Umbilical cord (tissue), 2 donors: ENCODE measurements around the gene REEP6. TPM values are rescaled to one million over a fixed set of nuclear protein-coding genes. Genes with fewer than 3 reads are reported as not detected.
"Not testable (repeated sequence)": the region's sequence is repeated elsewhere in the genome, so short reads cannot be mapped to it uniquely, and the experiment has no call there.

Experiments
- DNase-seq: peaks from one replicate; pipeline ENCODE4 v3.0.0-alpha.2; 2015; ENCODE audit warnings: low spot score
- total RNA-seq: library from RNA; depleted of rRNA; stranded (reverse); fragments of >200 nt; gene quantifications from one replicate; pipeline ENCODE4 v1.2.3, GENCODE V29; 2014; ENCODE audit warnings: low replicate concordance; ENCODE audit not compliant: insufficient read depth

Gene REEP6
- total RNA-seq, 1 donor from 2014 or later, result 1.4 TPM

DNA sequence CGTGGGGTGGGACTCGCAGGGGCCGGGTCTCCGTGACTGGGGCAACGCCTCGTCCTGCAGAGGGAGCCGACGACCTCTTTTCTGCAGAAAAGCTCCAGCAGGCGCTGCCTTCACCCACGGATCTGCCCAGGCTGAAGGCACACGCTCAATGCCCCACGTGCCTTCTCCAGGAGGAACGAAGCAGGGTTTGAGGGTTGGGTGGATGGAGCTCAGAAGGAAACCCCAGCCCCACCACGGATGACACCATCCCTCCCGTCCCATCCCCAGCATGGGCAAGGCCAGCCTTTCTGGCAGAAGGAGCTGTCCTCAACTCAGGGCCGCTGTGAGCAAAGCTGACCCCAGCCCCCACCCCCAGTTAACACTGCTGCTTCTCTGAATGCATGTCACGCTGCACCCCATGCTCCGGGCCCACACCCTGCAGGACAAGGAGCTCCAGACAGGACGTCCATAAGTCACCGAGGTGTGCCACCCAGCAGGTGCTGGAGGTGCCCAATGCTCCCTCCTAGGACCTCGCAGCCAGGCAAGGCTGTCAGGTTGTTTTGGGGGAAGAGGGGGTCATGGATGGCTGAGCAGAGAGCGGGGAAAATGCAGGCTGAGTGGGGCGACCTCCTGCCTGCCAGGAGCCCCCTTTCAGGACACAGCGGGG, 19.3 kb upstream of the REEP6 start:
- no peak for DNase-seq

DNA sequence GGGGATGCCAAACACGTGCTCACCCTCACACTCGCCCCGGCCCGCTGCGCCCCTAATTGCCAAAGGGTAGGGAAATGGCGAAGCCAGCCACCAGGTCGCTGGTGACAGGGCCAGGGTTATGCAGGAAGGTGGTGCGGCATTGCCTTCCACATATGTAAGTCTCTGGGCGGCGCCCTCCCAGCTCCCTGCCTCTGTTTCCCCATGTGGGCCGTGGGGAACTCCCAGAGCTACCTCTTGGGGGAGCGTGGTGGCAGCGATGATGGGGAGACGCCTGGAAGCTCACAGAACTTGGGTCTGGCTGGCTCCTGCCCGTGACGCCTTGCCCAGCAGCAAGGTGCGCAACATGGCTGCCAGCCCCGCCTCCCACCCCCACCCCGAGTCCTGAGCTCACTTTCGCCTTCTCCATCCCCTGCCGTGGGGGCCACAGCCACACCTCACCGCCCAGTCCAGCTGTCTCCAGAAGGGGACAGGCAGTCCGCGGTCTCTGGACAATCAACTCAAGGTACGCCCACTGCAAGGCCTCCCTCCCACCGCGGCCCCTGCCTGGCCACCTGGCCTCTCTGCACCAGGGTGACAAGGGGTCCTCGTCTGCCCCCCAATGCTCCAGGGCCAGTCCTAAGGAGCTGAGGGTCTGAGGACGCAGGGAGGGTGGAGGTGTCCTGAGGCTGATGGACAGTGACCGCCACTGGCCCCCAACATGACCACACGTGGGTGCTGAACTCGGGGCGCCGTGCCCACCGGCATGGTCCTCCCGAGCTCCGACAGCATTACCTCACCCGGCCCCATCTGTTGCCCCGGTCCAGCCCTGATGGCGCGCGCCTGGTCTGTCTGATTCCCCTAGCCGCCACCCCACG, 18.5 kb upstream of the REEP6 start:
- no peak for DNase-seq

DNA sequence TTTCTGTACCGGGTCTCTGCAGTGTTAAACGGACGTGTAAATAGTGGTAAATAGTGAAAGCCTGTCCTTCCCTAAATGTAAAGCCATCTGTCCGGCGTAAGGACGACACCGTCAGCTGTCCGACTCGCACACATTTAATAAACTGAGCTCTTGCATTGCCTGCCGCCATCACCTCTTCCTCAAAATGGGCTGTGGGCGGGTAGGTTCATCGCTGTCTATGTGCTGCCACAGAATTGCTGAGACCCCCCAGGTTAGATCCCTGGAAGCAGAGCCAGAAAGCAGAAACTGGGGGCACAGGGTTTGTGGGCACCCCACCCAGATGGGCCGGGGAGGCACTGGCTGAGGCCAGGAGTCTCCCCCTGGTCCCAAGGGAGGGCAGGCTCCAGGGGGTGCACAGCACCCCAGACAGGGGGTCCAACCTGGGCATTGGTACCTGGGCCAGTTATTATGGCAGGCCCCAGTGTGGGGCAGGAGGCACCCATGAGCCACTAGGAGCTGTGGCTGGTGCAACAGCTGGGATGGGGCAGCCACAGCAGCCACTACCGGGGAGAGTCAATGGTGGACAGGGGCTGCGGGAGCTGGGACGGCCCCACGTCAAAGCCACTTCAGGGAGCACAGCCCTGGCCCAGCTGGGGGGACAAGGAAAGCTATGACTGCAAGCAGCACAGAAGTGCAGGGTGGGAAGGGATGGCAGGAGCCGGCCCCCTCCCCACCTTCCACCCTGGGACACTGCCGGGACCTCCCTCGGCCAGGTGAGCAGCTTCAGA, 17.7 kb upstream of the REEP6 start:
- DNase-seq, result no peak

DNA sequence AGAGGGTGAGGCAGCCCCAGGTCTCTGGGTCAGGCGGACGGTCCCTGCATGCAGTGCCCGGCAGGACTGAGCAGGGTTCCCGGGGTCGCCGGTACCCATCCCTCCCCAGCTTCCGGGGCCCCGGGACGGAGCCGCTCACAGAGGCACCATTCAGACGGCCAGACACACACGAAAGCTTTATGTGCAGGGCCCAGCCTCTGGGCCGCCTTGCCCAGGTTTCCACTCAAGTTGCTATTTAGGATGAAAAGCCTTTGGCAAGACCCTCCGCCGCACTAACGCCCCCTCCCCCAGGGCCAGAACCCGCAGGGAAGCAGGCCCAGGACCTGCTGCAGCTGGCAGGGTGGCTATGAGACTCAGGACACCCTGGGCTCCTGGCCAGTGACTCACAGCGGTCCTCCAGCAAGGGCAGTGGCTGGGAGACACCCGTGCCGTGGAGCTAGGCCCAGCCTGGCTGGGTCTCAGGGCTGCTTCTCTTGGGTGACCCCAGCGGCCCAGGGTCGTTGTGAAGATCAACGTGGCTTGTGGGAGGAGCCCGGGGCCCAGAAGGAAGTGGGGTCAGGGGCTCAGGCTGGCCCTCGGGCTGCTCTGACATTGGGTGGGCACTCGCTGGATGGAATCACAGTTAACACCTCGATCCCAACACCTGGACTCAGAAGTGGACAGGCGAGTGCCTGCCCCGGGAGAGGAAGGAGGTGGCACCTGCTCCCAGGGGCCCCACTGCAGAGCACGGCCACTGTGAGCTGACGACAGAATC, 16.8 kb upstream of the REEP6 start:
- no peak for DNase-seq

DNA sequence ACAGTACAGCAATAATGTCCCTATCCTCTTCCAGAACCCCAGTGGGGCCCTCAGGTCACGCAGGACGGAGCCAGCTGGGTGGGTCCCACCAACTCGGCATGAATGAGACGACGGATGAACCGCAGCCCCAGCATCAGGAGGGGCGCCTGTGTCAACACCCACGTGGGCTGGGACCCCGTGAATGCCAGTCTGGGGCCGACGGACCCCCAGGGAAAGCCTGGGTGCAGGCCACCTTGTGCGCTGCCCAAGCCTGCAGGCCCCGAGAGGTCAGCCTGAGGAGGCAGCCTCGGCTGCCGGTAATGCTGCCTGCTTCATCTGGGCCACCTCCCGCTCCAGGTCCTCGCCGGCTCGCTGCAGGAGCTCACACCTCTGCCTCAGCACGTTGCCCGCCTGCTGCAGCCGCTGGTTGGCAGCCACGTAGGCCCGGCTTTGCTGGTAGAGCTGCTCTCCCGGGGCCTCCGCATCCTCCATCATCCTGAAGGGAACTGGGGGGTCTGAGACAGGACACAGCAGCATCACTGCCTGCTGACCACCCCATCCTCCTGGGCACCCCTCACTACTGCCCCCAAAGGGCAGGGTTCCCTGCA, 16.1 kb upstream of the REEP6 start:
- no peak for DNase-seq

DNA sequence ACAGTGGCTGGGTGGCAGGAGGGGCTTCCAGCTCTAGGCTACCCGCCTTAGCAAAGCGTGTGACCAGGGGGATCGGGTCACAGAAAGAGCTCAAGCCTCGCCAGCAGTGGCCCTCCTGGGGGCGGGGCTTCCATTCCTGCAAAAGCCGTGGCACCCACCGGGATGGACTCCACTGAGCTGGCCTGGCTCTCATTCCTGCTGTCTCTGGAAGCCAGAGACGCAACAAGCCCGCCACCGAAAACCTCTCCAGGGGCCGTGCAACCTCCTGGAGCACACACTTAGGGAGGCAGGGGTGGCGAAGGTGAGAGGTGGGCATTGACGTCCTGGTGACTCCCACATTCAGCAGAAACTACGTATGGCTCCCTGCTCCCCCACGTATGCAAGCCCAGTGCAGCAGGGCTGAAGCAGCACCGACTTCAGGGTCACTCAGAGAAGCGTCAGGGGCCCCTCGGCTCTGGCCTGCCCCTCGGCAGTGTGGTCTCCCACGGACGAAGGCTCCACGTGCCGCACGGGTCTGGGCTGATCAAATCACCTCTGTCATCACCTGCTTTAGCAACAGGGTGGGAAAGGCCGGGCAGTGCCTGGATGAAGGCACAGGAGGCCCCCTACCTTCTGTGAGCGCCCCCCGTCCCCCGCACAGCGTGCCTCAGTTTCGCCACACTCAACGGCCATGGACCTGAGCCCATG, 15.1 kb upstream of the REEP6 start:
- no peak for DNase-seq

DNA sequence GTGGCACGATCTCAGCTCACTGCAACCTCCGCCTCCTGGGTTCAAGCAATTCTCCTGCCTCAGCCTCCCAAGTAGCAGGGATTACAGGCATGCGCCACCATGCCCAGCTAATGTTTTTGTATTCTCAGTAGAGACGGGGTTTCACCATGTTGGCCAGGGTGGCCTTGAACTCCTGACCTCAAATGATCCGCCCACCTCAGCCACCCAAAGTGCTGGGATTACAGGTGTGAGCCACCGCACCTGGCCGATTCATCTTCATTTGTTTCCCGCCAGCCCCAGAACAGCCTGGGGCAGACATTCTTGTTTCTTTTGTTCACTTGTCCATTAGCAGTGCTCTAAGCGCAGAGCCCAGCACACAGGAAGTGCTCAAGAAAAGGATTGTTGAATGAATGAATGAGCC, 13.9 kb upstream of the REEP6 start:
- DNase-seq, result not testable (repeated sequence)

DNA sequence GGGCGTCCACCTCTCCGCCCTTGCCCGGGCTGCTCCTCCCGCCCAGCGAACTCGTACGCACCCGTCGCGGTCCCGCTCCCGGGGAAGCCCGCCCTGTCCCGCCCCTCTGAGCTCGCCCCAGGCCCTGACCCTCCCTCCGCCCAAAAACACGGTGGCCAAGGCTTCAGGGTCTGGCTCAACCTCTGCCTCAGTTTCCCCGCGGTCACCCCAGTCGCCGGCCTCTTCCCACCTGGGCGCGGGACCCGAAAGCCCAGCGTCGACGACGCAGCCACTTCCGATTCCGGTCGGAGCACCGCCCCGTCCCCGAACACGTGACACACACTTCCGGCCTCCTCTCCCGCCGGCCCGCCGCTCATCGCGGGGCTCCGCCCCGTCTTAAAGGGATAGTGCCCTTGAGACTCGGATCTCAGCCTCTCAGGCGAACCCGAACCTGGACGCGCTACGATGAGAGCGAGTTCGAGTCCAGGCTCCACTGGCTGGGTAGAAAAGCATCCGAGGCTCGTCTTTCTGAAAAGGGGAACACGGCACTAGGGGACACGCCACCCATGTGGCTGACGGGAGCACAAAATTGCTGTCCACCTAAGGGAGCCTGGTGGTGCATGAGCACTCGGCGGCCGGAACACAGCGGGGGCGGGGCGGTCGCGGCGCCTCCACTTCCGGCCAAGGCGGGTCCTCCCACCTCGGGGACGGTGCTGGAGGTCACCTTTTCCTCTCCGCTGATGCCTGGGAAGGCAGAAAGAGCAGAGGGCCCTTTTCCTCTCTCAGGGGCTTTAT, 11.9 kb upstream of the REEP6 start, which contains the start of gene C19orf25:
Gene C19orf25 (minus strand): TSS at position 282 of the 774 bp plus-strand sequence. CDS start 312 bp downstream, outside the sequence.
- DNase-seq, result peak; percentile 95

DNA sequence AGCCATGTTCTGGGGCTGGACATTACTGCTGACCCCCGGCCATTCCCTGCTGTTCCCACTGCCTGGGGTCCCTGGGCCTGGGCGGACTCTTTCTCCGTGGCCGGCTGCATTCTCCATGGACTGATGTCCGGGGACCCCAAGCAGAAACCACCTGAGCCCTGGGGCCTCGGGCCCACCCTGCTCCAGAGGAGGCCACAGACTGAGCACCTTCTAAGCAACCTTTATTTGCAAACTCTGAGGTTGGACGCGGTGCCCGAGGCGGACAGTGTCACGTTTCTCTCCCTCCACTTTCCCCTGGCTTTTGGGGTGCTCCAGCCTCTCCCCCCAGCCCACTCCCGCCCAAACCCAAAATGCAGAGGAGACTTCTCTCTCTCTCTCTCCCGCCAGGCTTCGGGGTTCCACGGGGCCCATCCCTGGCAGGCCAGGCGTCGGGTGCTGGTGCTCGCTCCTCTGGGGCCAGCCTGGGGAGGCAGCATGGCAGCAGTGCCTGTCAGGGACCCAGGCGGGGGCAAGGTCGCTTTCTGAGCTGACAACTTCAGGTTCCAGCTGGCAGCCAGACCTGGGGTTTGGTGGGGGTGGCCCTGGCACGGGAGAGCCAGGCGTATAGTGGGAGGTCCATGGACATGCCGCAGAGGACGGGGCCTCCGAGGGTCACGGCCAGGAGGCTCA, 9.6 kb upstream of the REEP6 start:
- no peak for DNase-seq

DNA sequence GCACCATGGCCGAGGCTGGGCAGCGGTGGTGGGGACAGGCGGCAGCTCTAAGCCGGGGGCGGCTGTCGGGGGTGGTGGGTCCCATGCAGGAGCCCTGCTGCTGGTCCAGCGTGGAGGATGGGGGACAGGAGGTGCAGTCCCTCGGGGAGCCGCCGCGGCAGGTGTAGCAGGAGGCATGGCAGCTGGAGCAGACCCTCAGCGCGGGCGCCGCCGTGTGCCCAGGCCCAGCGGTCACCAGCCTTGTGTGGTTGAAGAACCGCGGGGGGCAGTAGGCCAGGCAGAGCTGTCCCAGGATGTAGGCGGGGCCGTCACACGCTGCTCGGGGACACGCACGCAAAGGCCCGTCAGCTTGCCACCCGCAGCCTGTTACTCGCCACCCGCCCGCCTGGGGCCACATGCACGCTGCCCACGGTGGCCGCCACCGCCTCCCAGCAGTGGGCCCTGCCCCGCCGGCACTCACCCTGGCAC, 9.1 kb upstream of the REEP6 start:
- no peak for DNase-seq

DNA sequence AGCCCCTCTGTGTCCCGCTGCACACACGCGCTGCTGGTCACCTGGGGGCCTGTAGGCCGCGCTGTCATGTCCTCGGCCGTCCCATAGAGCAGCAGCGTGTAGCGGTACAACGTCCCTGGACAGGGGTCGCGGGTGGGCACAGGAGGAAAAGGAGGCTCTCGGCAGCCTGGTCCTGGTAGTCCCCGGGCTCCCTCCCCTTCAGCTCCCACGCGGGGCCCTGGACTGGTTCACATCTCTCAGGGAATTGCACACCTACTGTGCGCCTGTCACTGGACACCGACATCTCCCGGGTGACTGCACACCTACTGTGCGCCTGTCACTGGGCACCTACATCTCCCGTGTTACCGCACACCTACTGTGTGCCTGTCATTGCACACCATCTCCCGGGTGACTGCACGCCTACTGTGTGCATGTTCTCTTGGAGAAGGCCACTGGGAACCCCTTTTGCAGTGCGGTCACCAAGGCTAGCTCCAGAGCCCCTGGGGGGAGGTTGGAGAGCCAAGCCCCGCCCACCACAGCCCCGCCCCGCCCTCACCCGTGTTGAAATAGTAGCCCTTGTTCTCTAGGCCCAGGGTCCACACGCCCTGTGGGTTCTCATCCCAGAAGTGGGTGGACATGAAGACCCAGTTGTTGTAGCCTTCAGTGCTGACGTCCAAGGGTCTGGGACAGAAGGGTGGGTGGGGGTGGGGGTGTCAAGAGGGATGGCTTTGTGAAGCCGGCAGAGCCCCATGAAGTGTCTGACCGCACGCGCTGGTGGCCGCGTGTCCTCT, 8.4 kb upstream of the REEP6 start:
- DNase-seq, result no peak

DNA sequence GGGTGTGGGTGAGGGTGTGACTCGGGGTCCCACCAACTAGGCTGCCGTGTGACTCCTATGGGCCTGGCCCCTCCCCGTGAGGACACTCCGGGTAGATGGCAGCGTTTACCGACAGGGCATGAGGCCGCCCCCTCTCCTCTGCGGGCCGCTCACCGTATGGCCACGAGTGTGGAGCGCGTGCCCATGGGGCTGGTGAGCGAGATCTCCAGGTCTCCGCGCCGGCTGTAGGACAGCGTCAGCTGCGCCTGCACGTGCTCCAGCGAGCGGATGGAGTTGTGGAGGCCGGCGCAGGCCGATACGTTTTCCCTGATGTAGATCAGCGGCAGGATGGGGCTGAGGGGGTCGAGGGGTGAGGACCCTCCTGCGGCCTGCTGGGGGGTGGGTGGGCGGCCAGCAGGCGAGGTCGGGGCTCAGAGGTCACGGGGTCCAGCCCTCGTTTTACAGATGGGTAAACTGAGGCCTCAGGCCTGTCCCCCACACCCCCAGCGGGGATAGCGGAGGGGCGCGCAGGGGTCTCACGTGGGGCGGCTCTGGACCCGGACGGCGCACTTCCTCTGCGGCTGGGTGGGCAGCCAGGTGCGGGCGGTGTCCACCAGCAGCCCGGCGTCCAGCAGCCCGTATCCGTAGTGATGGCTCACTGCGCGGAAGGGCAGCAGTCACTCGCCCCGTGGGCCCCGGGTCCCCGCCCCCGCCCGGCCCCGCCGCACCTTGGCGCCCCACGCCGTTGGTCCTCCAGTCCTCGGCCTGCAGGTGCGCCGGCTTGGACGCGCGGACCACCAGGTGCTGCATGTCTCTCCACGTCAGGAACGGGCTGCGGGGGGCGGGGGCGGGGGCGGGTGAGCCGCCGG, 7.6 kb upstream of the REEP6 start:
- DNase-seq, result no peak

DNA sequence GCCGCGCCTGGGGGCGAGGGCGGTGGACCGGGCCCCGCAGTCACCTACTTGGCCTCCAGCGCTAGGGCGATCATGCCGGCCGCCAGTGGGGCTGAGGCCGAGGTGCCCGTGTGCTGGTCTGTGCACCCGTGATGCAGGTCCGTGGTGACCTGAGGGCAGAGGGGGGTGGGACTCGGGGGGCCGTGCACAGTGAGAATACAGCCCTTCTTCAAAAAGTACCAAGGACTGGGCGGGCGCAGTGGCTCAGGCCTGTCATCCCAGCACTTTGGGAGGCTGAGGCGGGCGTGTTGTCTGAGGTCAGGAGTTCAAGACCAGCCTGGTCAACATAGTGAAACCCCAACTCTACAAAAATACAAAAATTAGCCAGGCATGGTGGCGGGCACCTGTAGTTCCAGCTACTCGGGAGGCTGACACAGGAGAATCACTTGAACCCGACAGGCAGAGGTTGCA, 7.0 kb upstream of the REEP6 start:
- DNase-seq, result no peak

DNA sequence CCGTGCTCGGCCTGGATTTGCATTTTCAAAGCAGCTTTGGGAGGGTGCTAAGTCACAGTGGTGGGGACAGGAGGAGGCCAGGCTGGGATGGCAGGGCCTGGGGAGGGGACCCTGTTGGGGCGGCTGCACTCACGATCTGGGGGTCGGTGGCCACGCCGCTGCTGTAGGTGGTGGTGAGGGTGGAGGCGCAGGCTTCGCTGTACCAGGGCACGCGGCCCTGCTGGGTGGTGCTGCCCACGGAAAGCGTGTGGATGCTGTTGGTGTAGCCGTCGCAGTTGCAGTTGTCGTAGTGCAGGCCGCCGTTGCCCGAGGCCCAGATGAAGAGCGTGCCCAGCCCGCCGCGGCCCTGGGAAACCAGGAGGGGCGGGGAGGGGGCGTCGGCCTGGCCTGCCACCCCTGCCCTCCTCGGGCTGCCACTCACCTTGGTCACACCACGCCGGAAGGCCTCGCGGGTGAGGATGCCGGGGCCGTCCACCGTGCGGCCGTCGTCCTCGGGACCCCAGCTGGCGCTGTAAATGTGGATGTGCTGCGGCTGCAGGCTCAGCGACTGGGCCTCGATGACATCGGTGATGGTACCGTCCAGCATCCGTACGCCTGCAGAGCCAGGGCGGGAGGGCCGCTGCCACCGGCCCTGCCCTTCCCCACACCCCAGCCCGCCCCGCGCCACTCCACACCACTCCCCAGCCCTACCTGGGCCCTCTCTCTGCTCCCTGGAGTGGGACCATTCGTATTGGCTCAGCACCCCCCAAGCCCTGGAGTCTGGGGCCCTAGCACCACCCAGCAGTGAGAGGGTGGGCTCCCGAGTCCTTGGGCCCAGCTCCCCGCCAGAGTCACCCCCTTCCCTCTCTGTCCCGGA, 4.0 kb upstream of the REEP6 start:
- DNase-seq, result no peak

DNA sequence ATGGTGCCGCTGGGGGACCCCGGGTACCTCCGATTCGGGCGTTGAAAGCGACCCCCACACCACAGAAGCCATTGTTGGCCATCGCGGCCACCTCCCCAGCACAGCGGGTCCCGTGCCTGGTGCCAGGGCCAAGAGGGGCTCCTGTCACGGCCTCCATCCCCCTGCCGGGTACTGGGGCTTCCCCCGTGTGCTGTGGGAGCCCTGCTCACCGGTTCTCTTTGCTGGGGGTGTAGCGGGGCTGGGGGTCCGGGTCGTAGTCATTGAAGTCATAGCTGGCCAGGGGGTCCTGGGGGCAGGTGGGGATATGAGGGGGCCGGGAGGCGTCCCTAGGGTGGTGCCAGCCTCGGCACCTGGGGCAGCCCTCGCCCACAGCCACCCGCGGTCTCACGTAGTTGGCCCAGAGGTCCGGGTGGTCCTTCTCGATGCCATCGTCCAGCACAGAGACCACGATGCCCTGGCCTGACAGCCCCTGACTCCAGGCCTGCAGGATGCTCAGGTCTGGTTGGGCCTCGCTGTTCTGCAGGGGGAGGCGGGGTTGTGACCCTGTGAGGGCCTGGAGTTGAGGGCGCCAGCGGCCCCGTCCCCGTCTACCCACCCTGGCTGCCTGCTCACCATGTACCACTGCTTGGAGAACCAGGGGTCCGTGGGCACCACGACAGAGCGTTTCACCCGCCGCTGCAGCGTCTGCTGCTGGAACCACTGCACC, 3.3 kb upstream of the REEP6 start:
- DNase-seq, result no peak

DNA sequence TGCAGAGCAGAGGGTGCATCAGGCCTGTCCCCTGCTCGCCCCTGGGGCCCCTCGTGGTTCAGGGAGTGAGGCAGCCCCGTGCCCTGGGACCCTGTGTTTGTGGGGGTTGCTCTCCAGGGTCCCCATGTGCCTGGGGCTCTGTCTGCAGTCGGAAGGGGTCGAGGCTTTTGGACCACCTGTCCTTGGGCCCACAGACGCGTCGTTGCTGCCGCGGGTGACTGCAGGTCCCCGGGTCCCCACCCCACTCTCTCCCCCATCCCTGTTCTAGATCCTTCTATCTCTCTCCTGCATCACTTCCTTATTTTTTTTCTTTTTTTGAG, 2.7 kb upstream of the REEP6 start:
- no peak for DNase-seq
